T-cell (primary cell): ENCODE results near the gene TNFSF18. TPM values are rescaled to one million over a fixed set of nuclear protein-coding genes. Genes with fewer than 3 reads are reported as not detected.

Source experiments
- ATAC-seq, 4 experiments: fragments of 200-7000 bp in 3 of 4; fragments of 150-1000 bp in 1 of 4; cut with Tn5 transposase; replicated peaks in 1 of 4; 1 replicate in 3 of 4; 2 replicates in 1 of 4; pipeline ENCODE4 v1.10.0; 2021; ENCODE audit warnings: moderate library complexity in 3 of 4, mild to moderate bottlenecking in 2 of 4, moderate number of reproducible peaks in 1 of 4
- CTCF ChIA-PET, 2 donors: fragments of 300-600 bp; sonication (Branson Sonifier 250); formaldehyde crosslinking; loops; one replicate each; lab custom pipeline; 2022; ENCODE audit warnings: antibody characterized with exemption in 2 of 2; lab: Charles Lee
- POLR2A ChIA-PET, 2 donors: fragments of 300-600 bp; sonication (Branson Sonifier 250); formaldehyde crosslinking; loops; one replicate each; lab custom pipeline; 2022; ENCODE audit warnings: antibody characterized with exemption in 2 of 2; lab: Charles Lee
- DNase-seq, 35 experiments: peaks; one replicate each; pipeline versions ENCODE4 v3.0.0 to v3.0.0-alpha.2; 2013 to 2023
- H3K27ac ChIP-seq: one replicate; pipeline ENCODE4 v1.5.1; 2013; ENCODE audit warnings: low read length
- H3K27me3 ChIP-seq, 2 experiments: replicated peaks in 1 of 2; 1 replicate in 1 of 2; 2 replicates in 1 of 2; pipeline versions ENCODE4 v1.6.1 to v1.7.0; 2013; ENCODE audit warnings: low read length in 1 of 2, mixed read lengths in 1 of 2; ENCODE audit not compliant: control insufficient read depth in 2 of 2, insufficient read depth in 2 of 2; ENCODE audit errors: extremely low read depth in 1 of 2
- H3K36me3 ChIP-seq, 2 donors: 1 replicate in 1 of 2; 2 replicates in 1 of 2; pipeline versions ENCODE4 v1.6.1 to v1.7.0; 2013; ENCODE audit warnings: low read length in 1 of 2; ENCODE audit not compliant: control insufficient read depth in 2 of 2, insufficient read depth in 1 of 2; ENCODE audit errors: extremely low read depth in 1 of 2
- H3K4me1 ChIP-seq, 2 experiments: 1 replicate in 1 of 2; 2 replicates in 1 of 2; pipeline versions ENCODE4 v1.6.1 to v1.7.0; 2013; ENCODE audit warnings: low read length in 2 of 2, mixed read lengths in 1 of 2; ENCODE audit not compliant: insufficient read depth in 2 of 2, control insufficient read depth in 1 of 2; ENCODE audit errors: extremely low read depth in 1 of 2
- H3K4me3 ChIP-seq, 2 donors: 1 replicate in 1 of 2; 2 replicates in 1 of 2; pipeline versions ENCODE4 v1.5.1 to v1.7.0; 2013; ENCODE audit warnings: mild to moderate bottlenecking in 2 of 2, low read length in 1 of 2, moderate library complexity in 1 of 2; ENCODE audit not compliant: control insufficient read depth in 1 of 2; ENCODE audit errors: extremely low read depth in 1 of 2
- H3K9me3 ChIP-seq: 2 replicates; pipeline ENCODE4 v1.7.0; 2013
- H3K27ac Mint-ChIP-seq, 2 donors: one replicate each; pipeline ENCODE4 v1.8.0; 2020 to 2021; ENCODE audit warnings: mild to moderate bottlenecking in 2 of 2, mixed read lengths in 2 of 2
- H3K27me3 Mint-ChIP-seq, 2 donors: one replicate each; pipeline ENCODE4 v1.8.0; 2021 to 2022; ENCODE audit warnings: mixed read lengths in 2 of 2
- H3K36me3 Mint-ChIP-seq: one replicate; pipeline ENCODE4 v1.8.0; 2021; ENCODE audit warnings: mixed read lengths
- H3K4me1 Mint-ChIP-seq, 3 donors: one replicate each; pipeline ENCODE4 v1.8.0; 2020 to 2022; ENCODE audit warnings: mixed read lengths in 3 of 3, mild to moderate bottlenecking in 1 of 3
- H3K4me3 Mint-ChIP-seq, 3 donors: one replicate each; pipeline ENCODE4 v1.8.0; 2020 to 2022; ENCODE audit warnings: mild to moderate bottlenecking in 3 of 3, mixed read lengths in 3 of 3, moderate library complexity in 3 of 3
- H3K9me3 Mint-ChIP-seq, 3 donors: one replicate each; pipeline ENCODE4 v1.8.0; 2020 to 2022; ENCODE audit warnings: mixed read lengths in 3 of 3
- WGBS: methylation state at CpG from one replicate; pipeline ENCODE4 v1.1.5; 2013; ENCODE audit warnings: missing lambda C conversion rate; ENCODE audit not compliant: insufficient coverage; 5-methylcytosine and 5-hydroxymethylcytosine counted together
- total RNA-seq, 35 experiments: library from RNA in 6 of 35; stranded (reverse) in 6 of 35; fragments of 120-200 nt in 1 of 35; gene quantifications; one replicate each; pipeline versions ENCODE4 v1.2.1 to v1.2.4 and lab custom pipeline; 2013 to 2026

Gene TNFSF18
- total RNA-seq, 5 donors from 2014 or later (not counting 1 experiment from before 2014, with no cell fraction given) = not detected

DNA sequence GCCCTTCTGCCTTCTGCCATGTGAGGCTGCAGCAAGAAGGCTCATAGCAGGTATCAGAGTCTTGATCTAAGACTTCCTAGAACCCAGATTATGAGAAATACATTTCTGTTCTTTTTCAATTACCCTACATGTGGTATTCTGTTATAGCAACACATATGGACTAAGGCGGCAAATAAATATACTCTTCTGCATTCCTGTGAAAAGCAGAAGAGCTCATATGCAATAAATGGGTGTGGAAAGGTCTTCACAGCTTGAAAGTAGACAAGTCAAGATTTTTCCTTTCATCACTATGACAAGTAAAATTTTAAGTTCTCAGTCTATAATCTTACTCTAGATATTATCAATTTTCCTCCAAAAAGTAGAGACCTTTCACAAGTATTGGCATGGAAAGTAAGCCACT lies 36.6 kb downstream of the TNFSF18 start:
- Histone ChIP-seq H3K9me3 (no peaks in the 10 kb centered on the region), H3K27me3 (no peaks in the 10 kb centered on the region), H3K36me3 (no peaks in the 10 kb centered on the region), H3K27ac (no peak overlapping the region), H3K4me1 (no peaks in the 10 kb centered on the region), H3K4me3 (no peak overlapping the region)
- Mint-ChIP-seq H3K4me3 (no peak overlapping the region), H3K4me1 (peaks cover 6 to 12% (median 6%) of the 10 kb centered on the region in 3 donors), H3K27ac (no peak overlapping the region), H3K36me3 (no peaks in the 10 kb centered on the region), H3K9me3 (no peaks in the 10 kb centered on the region), H3K27me3 (peaks cover 0 to 6% of the 10 kb centered on the region in 2 donors)
- CTCF ChIA-PET = interaction anchor here in 1 of 2 donors (0.5 kb wide), 1 partner anchor 741 kb away, joined by 7 read pairs; no protein-coding TSS in a partner anchor
- no CpG with 5 or more reads among the region's 1 CpG for WGBS
- POLR2A ChIA-PET = no interaction called here
- DNase-seq (no peak), ATAC-seq (no peak)

DNA sequence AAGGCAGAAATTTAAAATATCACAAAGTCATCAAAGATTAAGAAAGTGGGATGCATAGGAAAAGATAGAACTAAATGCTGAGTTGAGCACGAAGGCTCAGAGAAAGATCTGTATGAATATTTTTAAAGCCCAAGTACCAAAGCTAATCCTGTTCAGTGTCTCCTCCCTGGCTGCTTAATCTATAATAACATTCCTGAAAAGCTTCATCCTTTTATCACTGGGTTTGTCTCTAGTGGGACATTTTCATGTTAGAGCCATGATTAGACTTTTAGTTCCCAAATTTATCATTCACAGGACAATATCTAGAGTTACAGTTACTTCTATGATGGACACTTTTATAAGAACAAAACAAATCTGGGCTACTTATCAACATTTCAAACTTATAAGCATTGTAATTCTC lies 38.6 kb downstream of the TNFSF18 start:
- Histone ChIP-seq H3K4me1 (no peaks in the 10 kb centered on the region), H3K27ac (no peak overlapping the region), H3K4me3 (no peak overlapping the region), H3K36me3 (no peaks in the 10 kb centered on the region), H3K9me3 (no peaks in the 10 kb centered on the region), H3K27me3 (no peaks in the 10 kb centered on the region)
- no peak for ATAC-seq
- Mint-ChIP-seq H3K9me3 (no peaks in the 10 kb centered on the region), H3K4me3 (no peak overlapping the region), H3K36me3 (no peaks in the 10 kb centered on the region), H3K27ac (no peak overlapping the region), H3K4me1 (peaks cover 0 to 2% (median 0%) of the 10 kb centered on the region in 3 donors), H3K27me3 (peaks cover 0 to 6% of the 10 kb centered on the region in 2 donors)
- DNase-seq = no peak
- ChIA-PET CTCF (interaction anchor here (0.5 to 0.6 kb wide), 2 partner anchors 168 to 237 kb away, joined by 3 to 4 read pairs; no protein-coding TSS in a partner anchor), POLR2A (interaction anchor here in 1 of 2 donors (0.7 kb wide), 1 partner anchor 220 kb away, joined by 6 read pairs; no protein-coding TSS in a partner anchor)
- WGBS = no CpG with 5 or more reads among the region's 1 CpG

DNA sequence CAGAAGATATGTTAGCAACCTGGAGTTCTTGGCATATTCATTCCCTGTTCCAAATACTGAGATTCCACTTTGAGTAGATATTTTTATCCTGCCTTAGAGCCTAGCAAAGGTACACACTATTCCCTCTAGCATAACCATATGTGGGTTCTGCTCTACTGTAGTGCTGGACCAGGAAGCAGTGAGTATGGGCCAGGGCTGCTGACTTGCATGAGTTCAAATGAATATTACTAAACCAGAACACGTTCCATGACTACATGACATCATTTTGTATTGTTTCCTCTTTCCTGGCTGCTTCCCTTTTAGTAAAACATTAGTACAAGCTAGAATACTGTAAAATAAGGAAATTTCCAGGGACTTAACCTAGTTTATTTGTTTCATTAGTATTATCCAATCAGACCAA lies 41.1 kb downstream of the TNFSF18 start:
- no peaks in the 10 kb centered on the region for H3K36me3 ChIP-seq
- ATAC-seq (no peak), DNase-seq (no peak)
- no peaks in the 10 kb centered on the region for H3K36me3 Mint-ChIP-seq
- no peak overlapping the region for H3K27ac ChIP-seq
- H3K4me3 ChIP-seq = no peak overlapping the region
- ChIA-PET POLR2A (no interaction called here), CTCF (no interaction called here)
- H3K9me3 Mint-ChIP-seq = no peaks in the 10 kb centered on the region
- H3K27ac Mint-ChIP-seq = no peak overlapping the region
- no peak overlapping the region for H3K4me3 Mint-ChIP-seq
- no peaks in the 10 kb centered on the region for H3K27me3 ChIP-seq
- H3K9me3 ChIP-seq = no peaks in the 10 kb centered on the region
- WGBS = no CpG with 5 or more reads among the region's 1 CpG
- H3K4me1 Mint-ChIP-seq = peaks cover 13 to 17% (median 15%) of the 10 kb centered on the region in 3 donors
- H3K27me3 Mint-ChIP-seq = peaks cover 0 to 6% of the 10 kb centered on the region in 2 donors
- peaks cover 0 to 7% of the 10 kb centered on the region in 2 experiments for H3K4me1 ChIP-seq

DNA sequence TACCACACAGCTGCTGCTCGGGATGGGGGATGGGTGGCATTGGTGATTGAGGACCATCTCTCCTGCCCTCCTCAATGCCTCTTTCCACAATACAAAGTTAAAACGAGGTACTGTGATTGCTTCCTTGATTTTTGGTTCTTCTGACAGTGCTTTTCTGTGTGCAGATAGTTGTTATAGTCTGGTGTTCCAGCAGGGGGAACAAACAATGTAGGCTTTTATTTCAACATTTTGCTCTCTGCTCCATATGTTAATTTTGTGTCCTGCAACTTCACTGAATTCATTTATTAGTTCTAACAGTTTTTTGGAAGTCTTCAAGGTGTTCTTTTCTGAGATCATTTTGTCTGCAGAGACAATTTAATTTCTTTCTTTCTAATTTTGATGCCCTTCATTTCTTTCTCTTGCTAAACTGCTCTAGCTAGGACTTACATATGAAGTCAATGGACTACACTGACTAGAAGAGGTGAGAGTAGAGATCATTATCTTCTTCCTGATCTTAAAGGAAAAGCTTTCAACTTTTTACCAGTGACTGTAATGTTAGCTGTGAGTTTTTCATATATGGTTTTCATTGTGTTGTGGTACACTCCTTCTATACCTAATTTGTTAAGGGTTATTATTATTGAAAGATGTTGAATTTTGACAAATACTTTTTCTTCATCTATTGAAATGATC lies 45.4 kb downstream of the TNFSF18 start:
- Histone ChIP-seq H3K9me3 (no peaks in the 10 kb centered on the region), H3K36me3 (no peaks in the 10 kb centered on the region), H3K27me3 (no peaks in the 10 kb centered on the region), H3K4me3 (no peak overlapping the region), H3K4me1 (peaks cover 0 to 7% of the 10 kb centered on the region in 2 experiments), H3K27ac (no peak overlapping the region)
- no CpG with 5 or more reads among the region's 2 CpGs for WGBS
- ChIA-PET CTCF (no interaction called here), POLR2A (no interaction called here)
- ATAC-seq (no peak), DNase-seq (no peak)
- H3K4me1 Mint-ChIP-seq = peaks cover 13 to 17% (median 15%) of the 10 kb centered on the region in 3 donors
- no peaks in the 10 kb centered on the region for H3K27me3 Mint-ChIP-seq
- no peak overlapping the region for H3K4me3 Mint-ChIP-seq
- H3K9me3 Mint-ChIP-seq = peaks cover 5 to 13% (median 13%) of the 10 kb centered on the region in 3 donors
- no peak overlapping the region for H3K27ac Mint-ChIP-seq
- H3K36me3 Mint-ChIP-seq = peaks cover 7% of the 10 kb centered on the region

DNA sequence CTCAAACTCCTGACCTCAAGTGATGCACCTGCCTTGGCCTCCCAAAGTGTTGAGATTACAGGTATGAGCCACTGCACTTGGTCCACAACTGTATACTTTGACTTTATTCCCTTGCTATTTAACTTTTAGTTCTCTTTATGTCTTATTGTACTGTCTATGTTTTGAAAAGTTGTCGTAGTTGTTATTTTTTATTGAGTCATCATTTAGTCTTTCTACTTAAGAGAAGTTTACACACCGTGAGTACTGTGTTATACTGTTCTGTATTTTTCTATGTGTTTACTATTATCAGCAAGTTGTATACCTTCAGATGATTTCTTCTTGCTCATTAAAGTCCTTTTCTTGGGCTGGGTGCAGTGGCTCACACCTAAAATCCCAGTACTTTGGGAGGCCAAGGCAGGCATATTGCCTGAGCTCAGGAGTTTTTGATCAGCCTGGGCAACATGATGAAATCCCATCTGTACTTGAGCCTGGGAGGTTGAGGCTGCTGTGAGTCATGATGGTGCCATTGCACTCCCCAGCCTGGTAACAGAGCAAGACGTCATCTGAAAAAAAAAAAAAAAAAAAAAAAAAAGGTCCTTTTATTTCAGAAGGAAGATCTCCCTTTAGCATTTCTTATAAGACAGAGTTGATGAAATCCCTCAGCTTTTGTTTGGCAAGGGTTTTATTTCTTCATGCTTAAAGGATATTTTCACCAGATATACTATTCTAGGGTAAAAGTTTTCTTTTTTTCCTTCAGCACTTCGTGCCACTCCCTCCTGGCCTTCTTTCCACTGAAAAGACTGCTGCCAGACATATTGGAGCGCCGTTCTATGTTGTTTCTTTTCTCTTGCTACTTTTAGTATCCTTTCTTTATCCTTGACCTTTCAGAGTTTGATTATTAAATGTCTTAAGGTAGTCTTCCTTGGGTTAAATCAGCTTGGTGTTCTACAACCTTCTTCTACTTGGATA lies 47.6 kb downstream of the TNFSF18 start:
- H3K36me3 Mint-ChIP-seq = peaks cover 7% of the 10 kb centered on the region
- peaks cover 5 to 20% (median 13%) of the 10 kb centered on the region in 3 donors for H3K9me3 Mint-ChIP-seq
- H3K4me1 ChIP-seq = peaks cover 0 to 7% of the 10 kb centered on the region in 2 experiments
- no peaks in the 10 kb centered on the region for H3K36me3 ChIP-seq
- H3K4me3 ChIP-seq = no peak overlapping the region
- CTCF ChIA-PET = interaction anchor here in 1 of 2 donors (0.6 kb wide), 1 partner anchor 662 kb away, joined by 17 read pairs; no protein-coding TSS in a partner anchor
- H3K4me3 Mint-ChIP-seq = no peak overlapping the region
- H3K27me3 ChIP-seq = no peaks in the 10 kb centered on the region
- POLR2A ChIA-PET = no interaction called here
- WGBS = no CpG with 5 or more reads among the region's 6 CpGs
- no peaks in the 10 kb centered on the region for H3K9me3 ChIP-seq
- H3K27me3 Mint-ChIP-seq = no peaks in the 10 kb centered on the region
- peaks cover 13 to 17% (median 15%) of the 10 kb centered on the region in 3 donors for H3K4me1 Mint-ChIP-seq
- ATAC-seq (no peak), DNase-seq (no peak)
- no peak overlapping the region for H3K27ac Mint-ChIP-seq
- no peak overlapping the region for H3K27ac ChIP-seq

DNA sequence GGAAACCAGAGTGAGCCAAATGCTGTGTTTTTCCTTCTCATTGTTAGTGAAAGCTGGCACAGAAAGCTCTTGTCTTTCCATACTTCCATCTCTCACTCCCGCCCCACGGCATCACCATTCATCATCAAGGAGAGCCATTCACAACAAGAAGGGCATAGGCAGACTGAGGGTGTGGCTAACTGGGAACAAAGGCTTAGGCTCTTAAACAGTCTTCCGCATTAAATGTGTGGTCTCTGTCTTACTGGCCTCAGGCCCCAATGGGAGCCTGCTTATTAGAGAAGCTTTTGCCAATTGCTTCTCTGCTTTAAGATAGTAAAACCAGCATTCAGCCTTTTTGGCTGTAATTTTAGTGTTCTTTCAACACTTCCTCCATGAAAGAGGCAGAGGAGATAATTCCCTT lies 51.4 kb downstream of the TNFSF18 start:
- H3K4me1 ChIP-seq = no peaks in the 10 kb centered on the region
- Mint-ChIP-seq H3K4me3 (no peak overlapping the region), H3K36me3 (peaks cover 7% of the 10 kb centered on the region), H3K27me3 (no peaks in the 10 kb centered on the region), H3K9me3 (peaks cover 5 to 28% (median 13%) of the 10 kb centered on the region in 3 donors), H3K4me1 (no peaks in the 10 kb centered on the region), H3K27ac (peak overlapping the region in 1 of 2 donors; percentile 7)
- H3K27me3 ChIP-seq = no peaks in the 10 kb centered on the region
- no peak overlapping the region for H3K4me3 ChIP-seq
- CTCF ChIA-PET = no interaction called here
- H3K27ac ChIP-seq = no peak overlapping the region
- no peaks in the 10 kb centered on the region for H3K36me3 ChIP-seq
- 100% methylated on average over 1 of the region's 3 CpGs for WGBS
- DNase-seq (no peak), ATAC-seq (no peak)
- no peaks in the 10 kb centered on the region for H3K9me3 ChIP-seq
- POLR2A ChIA-PET = no interaction called here
